Transverse colon (tissue), 4 donors: ENCODE results near the gene CACNA2D4.

Experiments
- CTCF ChIP-seq, 5 experiments: fragments of 200-600 bp in 3 of 5; fragments of 450-650 bp in 2 of 5; sonication (generic) in 3 of 5; IDR thresholded peaks; 1 replicate in 2 of 5; 2 replicates in 3 of 5; pipeline ENCODE4 v1.5.1; 2016 to 2017; ENCODE audit warnings: antibody characterized with exemption in 5 of 5, inconsistent platforms in 3 of 5, mild to moderate bottlenecking in 2 of 5, moderate library complexity in 1 of 5
- POLR2A ChIP-seq: fragments of 450-650 bp; IDR thresholded peaks from one replicate; pipeline ENCODE4 v1.6.1; 2016; ENCODE audit warnings: antibody characterized with exemption, mild to moderate bottlenecking, moderate library complexity
- POLR2AphosphoS5 ChIP-seq, 3 donors: sonication (generic); formaldehyde crosslinking; IDR thresholded peaks; one replicate each; pipeline ENCODE4 v1.6.1; 2016; ENCODE audit warnings: antibody characterized with exemption in 3 of 3

- TF ChIP-seq POLR2A (no peak), CTCF (IDR thresholded peaks at IDR 0.05) (no peak), POLR2AphosphoS5 (IDR thresholded peaks at IDR 0.05) (no peak)
Measured at GRCh38 chr12:1937481-1938224, 19.2 kb upstream of the CACNA2D4 start.
